Measurements from ENCODE around the gene CATSPERD.

- no peak for TF ChIP-seq CTCF (IDR thresholded peaks at IDR 0.05)
- no peak for TF ChIP-seq POLR2A (IDR thresholded peaks at IDR 0.05)
- TF ChIP-seq EP300 (IDR thresholded peaks at IDR 0.05) = no peak
These were observed 38.3 kb upstream of the CATSPERD start for GRCh38 chr19:5682107-5682482.
